HG02763 (cell line): ENCODE measurements around the gene SIRT7.
"Not testable (repeated sequence)": the region's sequence is repeated elsewhere in the genome, so short reads cannot be mapped to it uniquely, and the experiment has no call there.

Experiments
- ATAC-seq: cut with Tn5 transposase; IDR thresholded peaks from one replicate; pipeline ENCODE4 v1.9.1; 2021; ENCODE audit warnings: mild to moderate bottlenecking, moderate library complexity; ENCODE audit not compliant: unreplicated experiment

Gene SIRT7

GRCh38 chr17:81955058-81955681, 37.2 kb upstream of the SIRT7 start:
- ATAC-seq = no peak

DNA sequence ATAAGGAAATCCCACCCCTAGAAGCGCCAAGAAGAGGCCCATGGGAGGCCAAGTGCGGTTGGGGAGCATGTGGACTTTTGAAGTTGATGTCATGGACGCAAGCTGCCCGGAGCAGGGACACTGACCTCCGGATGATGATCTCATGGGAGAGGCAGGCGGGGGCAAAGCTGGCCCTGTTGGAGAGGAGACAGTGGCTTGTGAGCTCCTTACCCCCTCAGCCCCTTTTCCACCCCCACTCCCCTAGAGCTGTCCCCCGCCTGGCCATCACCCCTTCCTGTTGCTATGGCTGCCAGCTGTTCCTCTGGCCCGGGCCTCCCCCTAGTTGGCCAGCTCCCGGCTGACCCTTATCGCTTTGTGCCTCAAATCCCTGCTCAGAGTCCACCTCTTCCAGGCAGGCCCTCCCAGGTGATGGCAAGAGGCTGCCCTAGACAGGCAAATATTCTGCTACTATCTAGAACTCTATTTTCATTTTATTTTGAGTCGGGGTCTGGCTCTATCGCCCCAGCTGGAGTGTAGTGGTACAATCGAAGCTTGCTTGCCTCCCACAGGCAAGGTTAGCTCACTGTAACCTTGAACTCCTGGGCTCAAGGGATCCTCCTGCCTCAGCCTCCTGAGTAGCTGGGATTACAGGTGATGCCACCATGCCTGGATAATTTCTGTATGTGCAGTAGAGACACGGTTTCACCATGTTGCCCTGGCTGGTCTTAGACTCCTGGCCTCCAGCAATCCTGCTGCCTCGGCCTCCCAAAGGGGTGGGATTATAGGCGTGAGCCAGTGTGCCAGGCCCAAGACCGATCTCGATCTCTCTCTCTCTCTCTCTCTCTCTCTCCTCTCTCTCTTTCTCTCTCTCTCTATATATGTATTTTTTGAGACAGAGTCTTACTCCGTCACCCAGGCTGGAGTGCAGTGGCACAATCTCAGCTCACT, 36.4 kb upstream of the SIRT7 start:
- ATAC-seq = no peak

GRCh38 chr17:81953443-81953842, 35.5 kb upstream of the SIRT7 start:
- ATAC-seq = not testable (repeated sequence)

DNA sequence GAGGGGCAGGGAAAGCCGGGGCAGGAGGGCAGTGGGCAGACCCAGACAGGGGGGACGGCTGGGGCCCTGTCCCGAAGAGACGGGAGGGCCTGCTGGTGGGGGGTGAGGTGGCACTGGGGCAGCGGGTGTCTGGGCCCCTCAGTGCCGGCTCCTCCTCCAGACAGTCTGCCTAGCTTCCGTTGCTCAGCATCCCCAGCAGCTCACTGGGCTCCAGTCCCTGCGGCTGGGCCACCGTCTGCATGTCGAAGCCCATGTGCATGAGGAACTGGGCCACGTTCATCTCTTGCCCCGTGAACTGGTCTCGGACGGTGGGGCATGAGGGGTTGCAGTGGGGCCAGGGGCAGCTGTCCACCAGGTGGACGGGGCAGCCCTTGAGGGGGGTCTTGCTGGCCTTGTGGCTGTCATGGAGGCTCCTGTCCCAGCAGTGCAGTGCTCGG, 34.8 kb upstream of the SIRT7 start:
- ATAC-seq = no peak

- no peak for ATAC-seq
These were observed 34.1 kb upstream of the SIRT7 start for GRCh38 chr17:81951785-81952684.

DNA sequence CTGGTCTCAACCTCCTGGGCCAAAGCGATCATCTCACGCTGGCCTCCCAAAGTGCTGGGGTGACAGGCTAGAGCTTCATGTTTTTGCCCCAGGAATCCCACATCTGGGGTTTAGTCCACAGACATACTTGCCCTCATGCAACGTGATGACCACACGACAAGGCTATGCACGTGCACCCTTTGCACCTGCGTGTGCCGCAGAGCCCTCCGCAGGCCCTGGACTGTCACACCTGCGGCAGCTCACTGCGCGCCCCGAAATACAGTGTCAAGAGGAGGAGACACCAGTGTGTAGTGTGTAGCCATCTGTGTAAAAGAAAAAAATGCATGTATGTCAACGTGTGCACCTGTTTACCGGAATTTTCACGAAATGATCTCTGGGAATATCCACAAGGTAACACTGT, 32.5 kb upstream of the SIRT7 start:
- no peak for ATAC-seq

DNA sequence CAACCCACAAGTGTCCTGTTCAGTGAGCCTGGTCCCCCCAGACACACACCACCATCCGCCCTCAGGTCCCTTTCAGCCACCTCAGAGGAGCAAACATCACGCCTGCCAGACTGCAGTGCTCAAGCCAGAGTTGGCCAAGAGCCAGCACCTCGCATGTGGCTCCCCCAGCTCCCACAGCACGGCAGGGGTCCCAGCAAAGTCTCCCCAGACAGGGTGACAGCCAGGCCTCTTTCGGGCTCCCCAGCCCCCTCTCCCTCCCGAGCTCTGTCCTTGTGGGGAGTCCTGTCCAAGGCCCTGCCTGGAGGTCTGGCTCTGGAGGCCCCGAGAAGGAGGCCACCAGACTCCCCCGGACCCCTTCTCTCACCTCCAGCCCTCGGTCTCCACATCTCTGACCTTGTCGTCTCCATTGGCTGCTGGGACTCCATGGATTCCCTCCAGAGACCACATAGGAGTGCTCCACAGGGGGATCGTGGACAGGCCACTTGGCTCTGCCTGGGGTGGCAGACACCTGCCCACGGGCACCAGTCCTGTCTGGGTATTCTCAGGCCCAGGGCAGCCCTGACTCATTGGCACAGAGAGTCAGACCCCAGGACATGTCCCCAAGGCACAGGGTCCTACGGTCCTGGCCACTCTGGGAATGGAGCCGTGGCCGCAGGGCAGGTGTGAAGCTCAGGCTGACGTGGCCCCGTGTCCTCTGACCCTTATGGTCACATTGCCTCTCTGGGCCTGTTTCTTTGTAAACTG, 30.8 kb upstream of the SIRT7 start:
- no peak for ATAC-seq

DNA sequence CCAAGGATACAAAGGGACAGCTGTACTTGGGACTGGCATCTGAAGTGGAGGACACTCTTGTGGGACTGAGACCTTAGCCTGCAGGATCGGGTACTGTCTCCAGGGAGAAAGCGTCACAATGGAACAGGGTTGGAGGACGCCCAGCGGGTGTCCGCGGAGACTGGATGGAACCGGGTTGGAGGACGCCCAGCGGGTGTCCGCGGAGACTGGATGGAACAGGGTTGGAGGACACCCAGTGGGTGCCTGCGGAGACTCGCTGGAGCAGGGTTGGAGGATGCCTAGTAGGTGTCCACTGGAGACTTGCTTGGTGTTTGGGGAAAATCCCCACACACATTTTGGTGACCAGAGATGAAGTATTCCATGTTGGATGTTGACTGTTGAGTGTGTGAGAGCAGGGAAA, 29.2 kb upstream of the SIRT7 start, which contains the start of gene MYADML2:
MYADML2 (minus strand) TSS at position 45 of the 400 bp plus-strand sequence. CDS start 5,492 bp downstream, outside the sequence.
- ATAC-seq = no peak

DNA sequence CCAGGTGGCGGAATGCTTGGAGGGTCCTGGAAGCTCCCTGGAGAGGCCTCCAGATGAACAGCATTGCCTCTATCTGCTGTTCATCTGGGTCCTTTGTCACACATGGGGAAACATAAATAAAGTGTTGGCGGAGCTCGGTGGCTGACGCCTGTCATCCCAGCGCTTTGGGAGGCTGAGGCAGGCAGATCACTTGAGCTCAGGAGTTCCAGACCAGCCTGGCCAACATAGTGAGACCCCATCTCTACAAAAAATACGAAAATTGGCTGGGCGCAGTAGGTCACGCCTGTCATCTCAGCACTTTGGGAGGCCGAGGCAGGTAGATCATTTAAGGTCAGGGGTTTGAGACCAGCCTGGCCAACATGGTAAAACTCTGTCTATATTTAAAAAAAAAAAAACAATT, 26.9 kb upstream of the SIRT7 start:
- ATAC-seq = no peak

DNA sequence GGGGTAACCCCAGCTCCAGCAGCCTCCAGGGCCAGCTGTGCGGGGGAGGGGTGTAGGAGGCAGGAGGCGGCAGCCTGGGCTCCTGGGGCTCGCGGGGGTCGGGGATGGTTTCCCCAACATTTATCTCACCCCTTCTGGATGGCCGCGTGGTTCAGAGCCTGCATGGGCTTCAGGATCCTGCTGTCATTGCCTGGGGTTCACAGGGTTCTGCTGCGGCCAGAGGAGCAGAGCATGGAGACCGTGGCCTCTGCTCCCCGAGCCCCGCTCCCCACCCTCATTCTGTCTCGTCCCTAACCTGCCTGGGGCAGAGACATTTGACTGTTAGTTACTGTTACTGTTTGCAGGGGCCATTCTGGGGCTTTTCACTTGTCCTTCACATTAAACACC, 24.2 kb upstream of the SIRT7 start:
- no peak for ATAC-seq

- ATAC-seq = no peak
These were observed 23.6 kb upstream of the SIRT7 start for GRCh38 chr17:81941484-81942166.

DNA sequence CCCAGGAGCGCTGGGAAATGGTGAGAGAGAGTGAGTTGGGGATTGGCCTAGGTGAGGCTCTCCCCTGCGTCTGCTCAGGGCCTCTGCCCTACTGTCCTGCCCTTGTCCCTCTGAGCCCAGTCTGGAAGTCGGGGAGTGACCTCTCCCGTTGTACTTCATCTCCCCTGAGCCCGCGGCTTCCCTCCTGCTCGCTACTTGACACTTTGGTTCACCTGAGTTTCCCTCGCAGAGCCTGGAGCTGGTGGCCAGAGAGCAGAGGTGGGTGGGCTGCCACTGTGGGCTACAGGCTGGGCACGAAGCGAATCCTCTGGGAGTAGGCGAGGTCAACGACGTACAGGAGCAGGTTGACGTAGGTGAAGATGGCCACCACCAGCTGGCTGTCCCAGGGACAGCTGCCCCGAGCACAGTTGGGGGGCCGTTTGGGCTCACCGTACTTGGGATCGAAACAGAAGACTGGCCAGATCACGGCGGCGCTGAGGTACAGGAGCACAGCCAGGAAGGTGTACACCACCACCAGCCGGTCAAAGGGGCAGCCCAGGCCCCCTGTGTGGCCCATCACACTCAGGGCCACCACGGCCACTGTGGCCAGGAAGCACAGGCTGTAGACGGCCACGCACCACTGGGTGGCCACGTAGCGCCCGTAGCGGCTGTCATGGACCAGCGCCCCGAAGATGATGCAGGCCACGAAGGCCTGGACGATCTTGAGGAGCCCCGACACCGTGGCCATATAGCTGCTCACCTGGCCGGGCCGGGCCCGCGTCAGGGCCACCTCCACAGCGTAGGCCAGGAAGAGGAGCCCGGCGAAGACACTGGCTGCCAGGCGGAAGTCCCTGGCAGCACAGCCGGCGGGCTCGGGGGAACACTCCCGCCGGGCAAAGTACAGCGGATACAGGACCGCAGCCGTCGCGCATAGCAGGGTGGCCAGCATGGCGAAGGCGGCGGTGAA, 22.8 kb upstream of the SIRT7 start:
- ATAC-seq = no peak

DNA sequence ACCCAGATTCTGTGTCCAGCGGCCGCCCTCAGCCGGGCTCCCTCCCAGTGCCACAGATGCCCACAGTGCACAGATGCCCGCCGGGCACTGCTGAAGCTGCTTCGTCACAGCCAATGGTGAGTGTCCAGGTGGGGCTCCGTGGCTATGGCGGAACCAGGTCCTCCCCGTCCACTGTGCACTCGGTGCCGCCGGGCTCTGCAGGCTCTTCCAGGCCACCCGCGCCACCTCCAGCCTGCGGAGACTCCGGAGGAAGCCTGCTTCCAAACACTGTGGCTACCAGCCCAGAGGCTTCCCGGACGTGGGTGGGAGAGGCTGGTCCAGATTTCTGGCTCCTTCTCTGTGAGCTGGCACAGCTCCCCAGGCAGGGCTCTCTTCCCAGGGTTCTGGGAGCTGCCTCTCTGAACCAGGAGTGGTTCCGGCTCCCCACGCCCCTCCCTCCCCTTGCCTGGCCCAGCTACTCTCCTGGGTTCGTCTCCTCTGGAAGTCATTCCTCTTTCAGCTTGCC, 22.0 kb upstream of the SIRT7 start:
- no peak for ATAC-seq

GRCh38 chr17:81939218-81939617, 21.2 kb upstream of the SIRT7 start:
- no peak for ATAC-seq

DNA sequence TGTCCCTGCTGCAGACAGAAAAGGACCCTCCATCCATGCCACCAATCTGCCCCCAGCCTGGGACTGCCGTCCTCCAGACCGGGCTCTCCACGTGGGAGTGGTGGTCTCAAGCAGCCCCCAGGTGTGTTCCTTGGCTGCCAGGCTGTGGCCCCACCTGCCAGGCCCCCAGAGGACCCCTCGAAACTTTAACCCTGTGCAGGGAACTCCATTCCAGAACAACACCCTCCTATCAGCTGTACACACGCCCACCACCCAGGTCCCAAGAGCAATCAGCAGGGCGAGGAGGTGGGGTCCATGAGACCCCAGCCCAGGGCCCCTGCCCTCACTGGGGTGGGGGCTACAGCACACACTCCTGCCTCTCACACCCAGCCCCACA, 17.7 kb upstream of the SIRT7 start:
- ATAC-seq = no peak

DNA sequence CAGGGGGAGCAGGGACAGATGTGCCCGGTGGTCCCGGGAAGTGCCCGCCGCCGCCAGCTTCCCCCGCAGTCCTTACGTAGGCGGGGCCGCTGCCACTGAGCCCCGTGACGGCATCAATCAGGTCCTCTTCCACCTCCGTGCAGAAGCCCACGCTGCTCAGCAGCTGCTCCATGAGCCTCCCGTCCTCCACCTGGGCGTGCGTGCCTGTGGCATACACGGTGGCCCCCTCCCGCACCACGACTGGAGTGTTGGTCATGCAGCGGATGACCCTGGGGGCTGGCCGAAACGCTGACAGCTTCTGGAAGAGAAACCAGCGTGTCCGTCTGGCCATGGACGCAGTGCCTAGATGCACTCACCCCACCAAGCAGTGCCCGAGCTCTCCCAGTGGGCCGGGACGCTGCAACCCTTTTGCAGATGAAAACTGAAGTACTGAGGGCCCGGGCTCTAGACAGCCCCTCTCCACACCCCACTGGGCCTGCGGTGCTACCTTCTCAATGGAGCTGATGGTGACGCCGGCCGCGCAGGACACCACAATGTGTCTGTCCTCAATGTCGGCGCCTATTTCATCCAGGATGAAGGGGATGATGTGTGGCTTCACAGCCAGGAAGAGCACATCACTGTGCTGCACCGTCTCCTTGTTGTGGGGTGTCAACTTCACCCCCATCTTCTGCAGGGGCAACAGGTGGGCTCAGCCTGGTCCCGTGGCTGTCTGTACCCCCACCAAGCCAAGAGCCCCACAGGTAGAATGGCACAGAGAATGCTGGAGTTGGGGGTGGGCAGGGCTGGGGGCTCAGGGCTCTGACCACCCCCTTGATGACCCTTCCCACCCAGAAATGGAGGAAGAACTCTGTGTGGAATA, 17.1 kb upstream of the SIRT7 start:
- no peak for ATAC-seq

DNA sequence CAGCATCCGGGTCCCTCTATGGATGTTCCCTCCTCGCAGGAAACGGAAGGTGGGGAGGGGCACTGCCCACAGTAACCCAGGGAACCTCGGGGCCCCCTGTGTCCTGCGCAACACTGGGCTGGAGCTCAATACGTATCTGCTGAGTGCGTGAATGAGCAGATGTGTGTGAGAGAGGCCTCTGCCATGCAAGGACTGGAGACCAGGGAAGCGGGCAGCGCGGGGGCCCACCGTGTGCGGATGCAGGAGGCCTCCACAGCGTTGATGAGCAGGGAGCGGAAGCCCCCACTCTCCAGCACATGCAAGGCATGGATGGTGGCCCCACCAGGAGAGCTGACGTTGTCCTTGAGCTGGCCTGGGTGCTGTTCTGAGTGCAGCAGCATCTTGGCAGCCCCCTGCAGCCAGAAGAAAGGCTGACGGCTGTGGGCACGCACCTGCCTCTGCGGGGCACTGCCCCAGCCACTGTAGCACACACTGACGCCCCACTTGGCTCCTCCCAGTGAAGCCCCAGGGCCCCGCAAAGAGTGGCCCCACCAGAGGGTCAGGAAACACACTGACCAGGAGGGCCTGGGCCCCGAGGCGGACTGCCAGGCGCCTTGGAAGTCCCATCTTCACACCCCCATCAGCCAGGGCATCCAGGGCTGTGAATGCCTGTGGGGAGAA, 16.3 kb upstream of the SIRT7 start:
- no peak for ATAC-seq
